GM18507 (cell line): ENCODE results near the gene CGB8.
"Not testable (repeated sequence)": the region's sequence is repeated elsewhere in the genome, so short reads cannot be mapped to it uniquely, and the experiment has no call there.

Experiments
- DNase-seq: peaks from one replicate; pipeline ENCODE4 v3.0.0; 2011; ENCODE audit warnings: low read depth; ENCODE audit not compliant: insufficient read length; ENCODE audit errors: extremely low spot score
- FAIRE-seq: peaks from 2 replicates; lab custom pipeline; 2011; peaks lifted over from hg19 to GRCh38; lab: Jason Lieb, UNC

The CGB8 gene

DNA sequence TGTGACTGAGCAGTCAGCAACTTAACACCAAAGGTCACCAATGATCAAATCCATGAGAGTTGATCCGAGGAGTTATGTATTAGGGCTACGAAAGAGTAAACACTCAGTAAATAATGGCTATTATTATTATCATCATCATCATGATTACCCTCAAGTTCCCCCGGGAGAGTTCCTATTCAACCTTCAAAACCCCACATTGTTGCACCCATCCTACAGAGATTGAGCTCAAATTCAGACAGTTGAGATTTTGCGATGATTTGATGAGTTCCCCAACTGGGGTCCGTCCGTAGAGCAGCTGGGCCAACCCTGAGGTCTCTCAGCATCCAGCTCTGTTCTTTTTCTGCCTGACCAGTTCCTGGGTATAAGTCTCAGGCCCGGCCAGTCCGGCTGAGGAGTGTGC, 10.8 kb downstream of the CGB8 start:
- not testable (repeated sequence) for DNase-seq, FAIRE-seq

DNA sequence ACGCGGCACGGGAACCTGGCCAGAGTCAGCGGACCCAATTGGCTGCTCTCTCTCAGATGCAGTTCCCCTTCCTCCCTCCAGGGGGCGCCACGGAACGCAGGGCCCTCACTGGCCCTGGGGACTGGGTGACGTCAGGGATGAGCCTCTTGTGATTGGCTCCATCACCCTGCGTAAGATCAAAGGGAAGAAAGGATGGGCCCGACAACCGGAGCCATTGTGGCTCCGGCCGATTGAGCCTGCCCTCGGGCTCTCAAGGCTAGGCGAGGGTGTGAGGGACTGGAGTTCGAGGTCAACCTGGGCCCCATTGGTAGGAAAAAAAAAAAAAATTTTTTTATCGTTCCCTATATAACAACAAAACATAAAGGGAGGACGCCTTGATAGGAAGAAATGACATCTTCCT, 12.1 kb downstream of the CGB8 start, which contains the start of gene CGB1:
TSS of gene CGB1 (minus strand) at position 81 of the 400 bp plus-strand sequence. CDS start 184 bp downstream, outside the sequence.
- FAIRE-seq, DNase-seq: not testable (repeated sequence)

DNA sequence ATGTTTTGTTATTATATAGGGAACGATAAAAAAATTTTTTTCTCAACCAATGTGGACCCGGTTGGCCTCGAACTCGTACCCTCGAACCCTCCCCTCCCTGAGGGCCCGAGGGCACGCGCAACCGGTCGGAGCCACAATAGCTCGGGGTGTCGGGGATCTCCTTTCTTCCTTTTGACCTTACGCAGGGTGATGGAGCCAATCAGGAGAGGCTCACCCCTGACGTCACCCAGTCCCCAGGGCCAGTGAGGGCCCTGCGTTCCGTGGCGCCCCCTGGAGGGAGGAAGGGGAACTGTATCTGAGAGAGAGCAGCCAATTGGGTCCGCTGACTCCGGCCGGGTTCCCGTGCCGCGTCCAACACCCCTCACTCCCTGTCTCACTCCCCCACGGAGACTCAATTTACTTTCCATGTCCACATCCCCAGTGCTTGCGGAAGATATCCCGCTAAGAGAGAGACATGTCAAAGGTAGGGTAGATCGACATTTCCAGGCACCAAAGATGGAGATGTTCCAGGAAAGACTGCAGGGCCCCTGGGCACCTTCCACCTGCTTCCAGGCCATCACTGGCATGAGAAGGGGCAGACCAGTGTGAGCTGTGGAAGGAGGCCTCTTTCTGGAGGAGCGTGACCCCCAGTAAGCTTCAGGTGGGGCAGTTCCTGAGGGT, 17.1 kb downstream of the CGB8 start, which contains the start of gene CGB2:
TSS of gene CGB2 (plus strand) at position 249 of the 660 bp plus-strand sequence. CDS start at position 455, 206 bp downstream.
- not testable (repeated sequence) for DNase-seq

DNA sequence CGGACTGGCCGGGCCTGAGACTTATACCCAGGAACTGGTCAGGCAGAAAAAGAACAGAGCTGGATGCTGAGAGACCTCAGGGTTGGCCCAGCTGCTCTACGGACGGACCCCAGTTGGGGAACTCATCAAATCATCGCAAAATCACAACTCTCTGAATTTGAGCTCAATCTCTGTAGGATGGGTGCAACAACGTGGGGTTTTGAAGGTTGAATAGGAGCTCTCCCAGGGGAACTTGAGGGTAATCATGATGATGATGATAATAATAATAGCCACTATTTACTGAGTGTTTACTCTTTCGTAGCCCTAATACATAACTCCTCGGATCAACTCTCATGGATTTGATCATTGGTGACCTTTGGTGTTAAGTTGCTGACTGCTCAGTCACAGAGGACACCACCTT, 18.6 kb downstream of the CGB8 start:
- DNase-seq, FAIRE-seq: not testable (repeated sequence)

More for the DNA sequence above, 17.1 kb downstream of the CGB8 start, which contains the start of gene CGB2:
- FAIRE-seq, result not testable (repeated sequence)

DNA sequence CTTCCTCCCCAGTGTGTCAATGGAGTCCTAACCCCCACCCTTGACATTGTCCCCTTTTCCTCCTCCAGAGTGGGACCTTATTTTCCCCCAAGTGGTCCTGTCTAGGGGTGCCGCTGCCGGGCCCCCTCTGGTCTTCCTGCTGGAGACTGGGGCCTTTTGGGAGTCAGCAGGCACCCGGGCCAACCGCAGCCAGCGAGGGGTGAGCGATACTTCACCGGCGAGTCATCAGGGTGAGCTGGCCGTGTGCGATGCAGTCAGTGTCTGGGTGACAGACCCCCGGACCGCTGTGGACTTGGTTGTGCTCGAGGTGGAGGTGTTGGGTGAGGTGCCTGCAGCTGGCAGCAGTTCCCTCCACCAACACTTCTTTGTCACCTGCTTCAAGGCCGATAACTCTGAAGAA, 19.2 kb downstream of the CGB8 start:
- not testable (repeated sequence) for DNase-seq, FAIRE-seq

DNA sequence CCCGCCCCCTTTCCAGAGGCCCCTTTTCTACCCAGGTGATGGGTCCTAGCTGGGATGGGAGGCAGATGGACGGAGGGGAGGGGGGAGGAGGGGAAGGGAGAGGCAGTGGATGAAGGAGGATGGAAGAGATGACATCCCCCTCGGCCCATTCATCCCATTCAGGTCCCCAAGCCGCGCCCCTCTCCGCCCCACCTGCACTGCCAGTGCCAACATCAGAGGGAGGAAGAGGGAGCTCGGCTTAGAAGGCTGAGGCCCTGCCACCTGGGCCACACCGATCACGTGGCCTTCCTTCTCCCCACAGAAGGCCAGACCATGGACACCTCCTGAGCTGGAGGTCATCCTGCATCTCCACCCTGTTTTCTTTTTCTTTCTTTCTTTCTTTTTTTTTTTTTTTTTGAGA, 20.2 kb downstream of the CGB8 start:
- not testable (repeated sequence) for DNase-seq, FAIRE-seq

DNA sequence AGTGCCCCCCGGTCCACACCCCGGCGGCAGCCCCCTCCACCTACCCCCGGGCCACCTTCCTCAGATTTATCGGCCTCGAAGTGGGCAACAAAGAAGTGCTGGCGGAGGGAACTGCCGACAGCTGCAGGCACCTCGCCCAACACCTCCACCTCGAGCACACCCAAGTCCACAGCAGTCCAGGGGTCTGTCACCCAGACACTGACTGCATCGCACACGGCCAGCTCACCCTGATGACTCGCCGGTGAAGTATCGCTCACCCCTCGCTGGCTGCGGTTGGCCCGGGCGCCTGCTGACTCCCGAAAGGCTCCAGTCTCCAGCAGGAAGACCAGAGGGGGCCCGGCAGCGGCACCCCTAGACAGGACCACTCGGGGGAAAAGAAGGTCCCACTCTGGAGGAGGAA, 23.3 kb downstream of the CGB8 start:
- not testable (repeated sequence) for FAIRE-seq

DNA sequence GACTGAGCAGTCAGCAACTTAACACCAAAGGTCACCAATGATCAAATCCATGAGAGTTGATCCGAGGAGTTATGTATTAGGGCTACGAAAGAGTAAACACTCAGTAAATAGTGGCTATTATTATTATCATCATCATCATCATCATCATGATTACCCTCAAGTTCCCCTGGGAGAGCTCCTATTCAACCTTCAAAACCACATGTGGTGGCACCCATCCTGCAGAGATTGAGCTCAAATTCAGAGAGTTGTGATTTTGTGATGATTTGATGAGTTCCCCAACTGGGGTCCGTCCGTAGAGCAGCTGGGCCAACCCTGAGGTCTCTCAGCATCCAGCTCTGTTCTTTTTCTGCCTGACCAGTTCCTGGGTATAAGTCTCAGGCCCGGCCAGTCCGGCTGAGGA, 23.8 kb downstream of the CGB8 start:
- FAIRE-seq, DNase-seq: not testable (repeated sequence)

More for the DNA sequence above, 23.3 kb downstream of the CGB8 start:
- DNase-seq, result not testable (repeated sequence)

DNA sequence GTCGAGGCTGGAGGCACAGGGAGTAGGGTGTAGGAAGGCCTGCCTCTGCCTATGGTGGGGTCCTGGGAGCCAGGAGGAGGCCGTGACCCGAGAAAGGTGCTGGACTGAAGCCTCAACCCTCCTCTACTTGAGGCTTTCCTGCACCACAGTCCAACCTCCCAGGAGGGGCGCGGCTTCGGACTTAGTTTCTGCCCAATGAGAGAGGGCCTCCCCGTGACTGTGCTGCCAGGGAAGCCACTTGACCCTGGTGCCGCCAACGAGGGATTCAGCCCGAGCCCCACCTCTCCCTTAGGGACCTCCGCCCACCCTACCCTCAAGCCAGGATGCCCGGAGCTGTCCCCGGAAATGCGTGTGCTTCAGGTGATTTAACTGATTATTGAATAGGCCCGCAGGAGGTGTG, 24.7 kb downstream of the CGB8 start, which contains the start of gene CGB3:
TSS of gene CGB3 (minus strand) at position 101 of the 400 bp plus-strand sequence. CDS start 362 bp downstream, outside the sequence.
- not testable (repeated sequence) for FAIRE-seq, DNase-seq

DNA sequence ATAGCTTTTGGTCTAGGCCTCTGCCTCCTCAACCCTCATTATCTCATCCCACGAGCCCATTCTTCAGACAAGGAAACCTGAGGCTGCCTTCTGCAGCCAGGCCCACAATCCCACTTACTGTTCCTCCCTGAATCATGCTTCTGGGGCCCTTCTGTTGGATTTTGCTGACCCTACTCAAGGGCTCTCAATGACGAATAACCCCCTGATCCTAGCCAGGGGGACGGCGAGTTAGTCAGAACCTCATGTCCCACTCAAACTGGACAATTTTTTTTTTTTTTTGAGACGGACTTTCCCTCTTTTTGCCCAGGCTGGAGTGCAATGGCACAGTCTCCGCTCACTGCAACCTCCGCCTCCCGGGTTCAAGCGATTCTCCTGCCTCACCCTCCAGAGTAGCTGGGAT, 26.8 kb downstream of the CGB8 start:
- no peak for FAIRE-seq
- DNase-seq, result no peak

DNA sequence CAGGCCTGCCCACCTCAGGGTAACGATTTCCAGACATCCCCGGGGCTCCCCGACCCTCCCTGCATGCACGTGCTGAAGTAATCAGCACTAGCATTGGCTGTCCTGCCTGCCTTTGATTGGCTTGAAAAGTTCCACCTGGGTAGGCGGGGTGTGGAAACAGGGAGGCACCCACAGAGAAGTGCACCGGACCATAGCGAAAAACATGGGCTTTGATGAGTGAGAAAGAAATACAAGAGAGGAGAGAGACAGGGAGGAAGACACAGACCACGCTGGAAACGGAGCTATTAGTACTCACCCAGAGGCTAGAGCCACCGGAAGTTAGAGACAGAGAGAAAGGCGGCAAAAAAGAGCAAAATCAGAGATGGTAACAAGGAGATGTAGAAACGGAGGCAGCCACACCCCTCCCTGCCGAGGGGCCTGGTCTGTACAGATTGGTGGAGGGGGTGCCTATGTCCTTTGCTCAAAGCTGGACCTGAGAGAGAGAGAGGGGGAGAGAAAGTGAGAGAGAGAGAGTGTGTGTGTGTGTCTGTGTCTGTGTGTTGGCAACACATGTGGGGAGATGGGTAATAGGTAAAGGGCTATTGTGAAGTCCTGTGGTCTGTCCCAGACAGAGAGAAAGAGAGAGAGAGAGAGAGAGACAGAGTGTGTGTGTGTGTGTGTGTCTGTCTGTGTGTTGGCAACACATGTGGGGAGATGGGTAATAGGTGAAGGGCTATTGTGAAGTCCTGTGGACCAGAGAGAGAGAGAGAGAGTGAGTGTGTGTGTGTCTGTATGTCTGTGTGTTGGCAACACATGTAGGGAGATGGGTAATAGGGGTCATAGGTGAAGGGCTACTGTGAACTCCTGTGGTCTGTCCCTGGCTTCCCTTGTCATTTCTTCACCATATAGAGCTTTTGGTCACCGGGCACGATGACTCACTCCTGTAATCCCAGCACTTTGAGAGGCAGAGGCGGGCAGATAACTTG, 27.7 kb downstream of the CGB8 start:
- DNase-seq, result no peak
- FAIRE-seq, result no peak

DNA sequence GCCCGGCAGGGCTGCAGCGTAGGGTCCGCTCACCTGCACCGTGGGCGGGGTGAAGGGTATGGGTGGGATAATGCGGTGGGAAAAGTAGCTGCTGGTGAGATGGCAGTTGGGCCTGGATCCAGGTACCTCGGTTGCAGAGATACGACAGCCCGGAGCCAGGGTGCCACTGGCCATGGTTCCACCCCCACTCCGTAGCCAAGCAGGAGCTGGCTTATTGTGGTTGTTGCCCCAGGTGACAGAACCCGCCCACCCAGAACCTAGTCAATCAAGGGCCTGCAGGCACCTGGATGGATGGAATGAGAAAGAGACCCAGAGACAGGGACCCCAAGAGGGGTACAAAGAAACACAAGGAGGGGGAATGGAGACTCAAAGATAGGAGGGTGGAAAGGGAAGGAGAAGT, 28.6 kb downstream of the CGB8 start:
- FAIRE-seq, result no peak

DNA sequence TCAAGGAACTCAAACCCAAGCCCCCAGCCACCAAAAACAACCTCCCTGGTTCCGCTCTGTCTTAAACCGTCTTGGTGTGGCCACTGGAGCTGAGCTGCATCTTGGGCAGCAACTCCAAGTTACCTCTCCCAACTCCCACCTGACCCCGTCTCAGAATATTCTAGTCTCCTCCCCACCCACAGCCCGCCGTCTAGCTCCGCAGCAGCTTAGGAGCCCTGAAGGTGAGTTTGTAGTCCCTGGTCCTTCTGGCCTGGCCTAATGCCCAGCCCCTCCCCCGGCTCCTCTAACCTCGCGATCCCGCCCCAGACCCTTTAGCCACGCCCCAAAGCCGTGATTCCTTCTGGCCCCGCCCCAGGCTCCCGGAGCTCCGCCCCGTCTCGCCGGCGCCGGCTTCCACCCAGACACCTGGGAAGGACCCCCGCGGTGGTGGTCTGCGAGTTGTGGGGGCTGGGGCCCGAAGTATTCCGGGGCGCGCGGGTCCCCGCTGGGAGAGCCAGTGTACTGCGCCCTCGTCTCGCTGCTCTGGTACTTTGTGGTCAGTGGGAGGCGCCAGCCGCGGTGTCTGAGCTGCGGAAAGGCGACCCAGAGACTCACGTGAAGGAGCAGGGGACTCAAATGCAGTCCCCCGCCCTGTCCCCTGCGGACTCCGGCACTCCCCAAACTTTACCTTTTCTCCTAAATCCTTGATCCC, 29.5 kb downstream of the CGB8 start:
- peak; percentile 55 for FAIRE-seq
- no peak for DNase-seq

More for the DNA sequence above, 28.6 kb downstream of the CGB8 start:
- DNase-seq, result no peak

DNA sequence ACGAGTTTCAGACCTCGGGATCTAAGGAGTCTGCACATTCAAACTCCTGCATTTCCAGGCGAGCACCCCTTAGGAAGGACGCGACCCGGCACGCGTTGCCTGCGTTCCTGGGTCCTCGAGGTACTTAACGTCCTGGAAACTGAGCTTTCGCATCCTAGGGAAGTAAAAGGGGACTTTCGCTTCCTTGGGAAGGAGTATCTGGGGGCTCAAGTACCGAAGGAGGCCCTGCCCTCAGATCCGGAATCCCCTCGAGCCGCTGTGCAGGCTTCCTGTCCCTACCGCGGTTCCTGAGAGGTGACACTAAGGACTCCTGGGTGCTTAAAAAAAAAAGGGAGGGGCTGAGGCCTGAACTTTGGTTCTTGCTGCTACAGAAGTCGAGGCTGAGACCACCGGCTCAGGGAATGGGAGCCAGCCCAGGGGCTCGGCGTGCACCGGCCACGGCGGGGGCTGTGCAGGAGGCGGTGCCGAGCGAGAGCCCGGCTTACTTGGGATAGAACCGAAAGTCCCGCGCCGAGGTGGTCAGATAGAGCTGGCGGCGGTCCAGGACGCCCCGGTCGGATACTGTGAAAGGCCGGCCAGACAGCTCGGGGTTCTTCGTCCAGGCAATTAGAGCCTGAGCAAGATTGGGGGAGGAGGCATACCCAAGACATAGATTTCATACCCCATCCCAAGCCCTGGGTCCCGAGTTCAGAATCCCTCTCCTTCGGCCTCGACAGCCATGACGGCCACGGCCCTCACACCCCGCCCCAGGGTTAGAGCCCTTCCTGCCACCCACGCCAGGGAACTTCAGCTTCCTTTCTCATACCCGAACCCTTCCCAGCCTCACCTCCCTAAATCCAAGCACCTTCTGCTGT, 30.3 kb downstream of the CGB8 start:
- DNase-seq, result not testable (repeated sequence)
- FAIRE-seq, result peak; percentile 38

DNA sequence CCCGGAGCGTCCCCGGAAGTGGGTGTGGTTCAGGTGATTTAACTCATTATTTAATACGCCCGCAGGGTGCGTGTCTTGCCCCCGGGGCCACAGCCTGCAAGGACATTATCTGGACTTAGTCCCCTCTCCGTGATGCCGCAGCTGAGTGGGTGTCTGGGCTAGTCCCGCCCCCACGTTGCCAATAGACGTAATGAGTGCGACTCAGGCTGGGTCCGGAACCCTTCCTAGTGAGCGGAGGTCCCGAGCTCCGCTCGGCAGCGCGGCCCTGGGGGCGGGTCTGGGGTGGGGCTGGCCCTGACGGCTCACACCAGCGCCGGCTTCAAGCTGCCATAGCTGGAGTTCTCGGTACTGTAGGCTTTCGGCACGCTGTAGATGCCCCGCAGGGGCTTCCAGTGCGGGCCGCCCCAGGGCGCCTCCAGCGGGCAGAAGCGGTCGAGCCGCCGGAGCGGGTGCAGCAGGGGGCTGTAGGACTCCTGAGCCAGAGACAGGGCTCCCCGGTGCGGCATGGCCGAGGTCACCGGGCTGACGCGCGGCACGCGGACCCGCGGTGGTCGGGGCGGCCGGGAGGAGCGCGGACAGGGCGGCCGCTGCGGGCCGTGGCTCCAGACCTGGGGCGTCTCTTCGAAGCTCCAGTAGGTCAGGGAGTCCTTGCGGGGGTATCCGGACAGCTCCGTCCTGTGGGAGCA, 31.1 kb downstream of the CGB8 start:
- FAIRE-seq, result no peak
- no peak for DNase-seq

DNA sequence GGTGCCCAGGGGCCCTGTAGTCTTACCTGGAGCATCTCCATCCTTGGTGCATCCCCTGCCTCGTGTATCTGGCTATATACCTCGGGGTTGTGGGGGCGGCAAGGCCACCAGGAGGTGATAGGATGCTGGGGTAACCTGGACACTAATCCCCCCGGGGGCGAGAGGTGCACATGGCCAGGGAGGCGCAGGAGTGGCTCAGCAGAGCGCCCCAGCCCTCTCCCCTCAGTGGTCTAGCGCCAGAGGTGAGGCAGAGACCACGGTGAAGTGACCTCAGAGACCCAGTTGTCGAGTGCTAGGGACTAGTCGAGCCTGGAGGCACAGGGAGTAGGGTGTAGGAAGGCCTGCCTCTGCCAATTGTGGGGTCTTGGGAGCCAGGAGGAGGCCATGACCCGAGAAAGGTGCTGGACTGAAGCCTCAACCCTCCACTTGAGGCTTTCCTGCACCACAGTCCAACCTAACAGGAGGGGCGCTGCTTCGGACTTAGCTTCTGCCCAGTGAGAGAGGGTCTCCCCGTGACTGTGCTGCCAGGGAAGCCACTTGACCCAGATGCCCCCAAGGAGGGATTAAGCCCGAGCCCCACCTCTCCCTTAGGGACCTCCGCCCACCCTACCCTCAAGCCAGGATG, 31.8 kb downstream of the CGB8 start, which contains the start of gene LHB:
TSS of gene LHB (minus strand) at position 51 of the 625 bp plus-strand sequence. CDS start at position 41, 10 bp downstream.
- FAIRE-seq, result no peak
- DNase-seq, result no peak

DNA sequence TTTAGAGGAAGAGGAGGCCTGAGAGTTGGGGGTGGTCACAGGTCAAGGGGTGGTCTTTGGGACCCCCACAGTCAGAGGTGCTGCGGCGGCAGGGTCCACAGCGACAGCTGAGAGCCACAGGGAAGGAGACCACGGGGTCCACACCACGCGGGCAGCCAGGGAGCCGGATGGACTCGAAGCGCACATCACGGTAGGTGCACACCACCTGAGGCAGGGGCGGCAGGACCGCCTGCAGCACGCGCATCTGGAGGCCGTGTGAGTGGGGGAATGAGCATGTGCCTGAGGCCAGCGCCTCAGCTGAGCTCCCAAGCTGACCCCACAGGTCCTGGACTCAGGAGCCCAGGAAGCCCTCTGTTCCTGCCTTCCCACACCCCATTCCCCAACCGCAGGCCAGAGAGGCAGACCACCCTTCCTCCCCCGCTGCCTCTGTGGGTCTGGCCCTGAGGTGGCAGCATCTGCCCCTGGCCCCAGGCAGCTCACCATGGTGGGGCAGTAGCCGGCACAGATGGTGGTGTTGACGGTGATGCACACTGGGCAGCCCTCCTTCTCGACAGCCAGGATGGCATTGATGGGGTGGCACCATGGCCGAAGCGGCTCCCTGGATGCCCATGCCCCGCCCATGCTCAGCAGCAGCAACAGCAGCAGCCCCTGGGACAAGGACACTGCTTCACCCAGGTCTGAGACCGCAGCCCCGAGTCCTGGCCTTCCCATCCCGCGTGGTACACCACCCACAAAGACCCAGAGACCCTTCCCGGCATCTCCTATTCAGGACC, 32.7 kb downstream of the CGB8 start:
- DNase-seq (no peak), FAIRE-seq (no peak)
